Bronchial epithelial cell (primary cell): ENCODE measurements around the gene EFNB2. TPM values are rescaled to one million over a fixed set of nuclear protein-coding genes. Genes with fewer than 3 reads are reported as not detected.

Source experiments
- DNase-seq: peaks from one replicate; pipeline ENCODE4 v3.0.0-alpha.2; 2010; ENCODE audit warnings: low read depth
- FAIRE-seq: peaks from 2 replicates; lab custom pipeline; 2011; peaks lifted over from hg19 to GRCh38; lab: Jason Lieb, UNC
- H3K27me3 ChIP-seq: 2 replicates; pipeline ENCODE4 v1.5.1; 2011; ENCODE audit warnings: low read length; ENCODE audit not compliant: control insufficient read depth, insufficient read depth
- H3K36me3 ChIP-seq: 2 replicates; pipeline ENCODE4 v1.5.1; 2011; ENCODE audit warnings: low read length; ENCODE audit not compliant: control insufficient read depth, insufficient read depth
- H3K4me3 ChIP-seq: 2 replicates; pipeline ENCODE4 v1.5.1; 2011; ENCODE audit warnings: mild to moderate bottlenecking, low read depth, low read length, control low read depth
- total RNA-seq: library from RNA; depleted of rRNA; stranded (reverse); fragments of >200 nt; gene quantifications from 2 replicates; pipeline ENCODE4 v1.2.1, GENCODE V29; 2014
- TF ChIP-seq, protein P1 (sequence below): IDR thresholded peaks from 2 replicates; pipeline ENCODE4 v1.5.1; 2011; ENCODE audit warnings: mild to moderate bottlenecking, moderate library complexity, low read length, control low read depth, inconsistent platforms; ENCODE audit not compliant: insufficient read depth, severe bottlenecking

EFNB2 gene
- total RNA-seq, 1 donor from 2014 or later = 11.3 TPM

- no peak for DNase-seq
- Histone ChIP-seq H3K4me3 (no peak overlapping the region), H3K27me3 (no peaks in the 10 kb centered on the region), H3K36me3 (peaks cover 8% of the 10 kb centered on the region)
- TF ChIP-seq, protein P1, sequence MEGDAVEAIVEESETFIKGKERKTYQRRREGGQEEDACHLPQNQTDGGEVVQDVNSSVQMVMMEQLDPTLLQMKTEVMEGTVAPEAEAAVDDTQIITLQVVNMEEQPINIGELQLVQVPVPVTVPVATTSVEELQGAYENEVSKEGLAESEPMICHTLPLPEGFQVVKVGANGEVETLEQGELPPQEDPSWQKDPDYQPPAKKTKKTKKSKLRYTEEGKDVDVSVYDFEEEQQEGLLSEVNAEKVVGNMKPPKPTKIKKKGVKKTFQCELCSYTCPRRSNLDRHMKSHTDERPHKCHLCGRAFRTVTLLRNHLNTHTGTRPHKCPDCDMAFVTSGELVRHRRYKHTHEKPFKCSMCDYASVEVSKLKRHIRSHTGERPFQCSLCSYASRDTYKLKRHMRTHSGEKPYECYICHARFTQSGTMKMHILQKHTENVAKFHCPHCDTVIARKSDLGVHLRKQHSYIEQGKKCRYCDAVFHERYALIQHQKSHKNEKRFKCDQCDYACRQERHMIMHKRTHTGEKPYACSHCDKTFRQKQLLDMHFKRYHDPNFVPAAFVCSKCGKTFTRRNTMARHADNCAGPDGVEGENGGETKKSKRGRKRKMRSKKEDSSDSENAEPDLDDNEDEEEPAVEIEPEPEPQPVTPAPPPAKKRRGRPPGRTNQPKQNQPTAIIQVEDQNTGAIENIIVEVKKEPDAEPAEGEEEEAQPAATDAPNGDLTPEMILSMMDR = no peak
- FAIRE-seq = no peak
Observed at GRCh38 chr13:106514928-106515634, 20.4 kb downstream of the EFNB2 start.

- FAIRE-seq (no peak), DNase-seq (peak; percentile 69)
- Histone ChIP-seq H3K4me3 (no peak overlapping the region), H3K36me3 (peaks cover 7% of the 10 kb centered on the region), H3K27me3 (no peaks in the 10 kb centered on the region)
- TF ChIP-seq, protein P1 = no peak
Observed at GRCh38 chr13:106513025-106513983, 22.2 kb downstream of the EFNB2 start.

DNA sequence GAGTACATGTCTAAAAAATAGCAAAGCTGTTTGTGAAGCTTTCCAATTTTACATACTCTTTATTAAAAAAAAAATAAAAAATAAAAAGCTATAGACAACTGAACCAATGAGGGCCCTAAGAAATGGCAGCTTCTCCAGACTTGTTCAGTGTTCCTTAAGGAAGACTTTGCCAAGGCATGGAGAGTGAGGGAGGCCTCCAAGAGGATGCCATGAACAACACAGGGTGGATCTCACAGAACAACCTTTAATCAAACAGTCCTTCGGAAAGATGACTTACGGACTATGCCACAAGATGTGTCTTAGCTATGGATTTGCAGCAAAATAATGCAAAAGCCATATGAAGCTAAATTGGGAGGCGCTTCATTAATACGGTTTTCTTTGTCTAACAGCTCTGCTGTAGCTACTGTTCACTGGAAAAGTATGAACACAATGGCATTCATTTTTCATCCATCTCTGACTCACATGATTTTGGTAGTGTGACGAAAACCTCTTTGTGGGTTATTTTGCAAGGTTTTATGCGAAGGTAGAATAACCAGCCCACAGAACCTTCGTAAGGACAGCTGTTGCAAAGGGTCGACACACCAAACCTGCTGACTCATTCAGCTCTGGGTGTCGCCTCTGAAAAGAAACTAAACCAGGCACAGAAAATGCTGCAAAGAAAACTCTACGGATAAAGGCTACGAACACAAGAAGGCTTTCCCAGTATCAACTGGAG lies 27.7 kb downstream of the EFNB2 start:
- Histone ChIP-seq H3K4me3 (no peak overlapping the region), H3K27me3 (no peaks in the 10 kb centered on the region), H3K36me3 (peaks cover 6% of the 10 kb centered on the region)
- FAIRE-seq (peak; percentile 28), DNase-seq (peak; percentile 94)
- TF ChIP-seq, protein P1 = no peak

- Histone ChIP-seq H3K27me3 (no peaks in the 10 kb centered on the region), H3K4me3 (no peak overlapping the region), H3K36me3 (peaks cover 4% of the 10 kb centered on the region)
- TF ChIP-seq, protein P1 = no peak
- FAIRE-seq (no peak), DNase-seq (no peak)
Observed at GRCh38 chr13:106506286-106506685, 29.2 kb downstream of the EFNB2 start.

- H3K4me3 ChIP-seq = no peak overlapping the region
- DNase-seq (no peak), FAIRE-seq (no peak)
- H3K27me3 ChIP-seq = no peaks in the 10 kb centered on the region
- peaks cover 3% of the 10 kb centered on the region for H3K36me3 ChIP-seq
- TF ChIP-seq, protein P1 = no peak
Observed at GRCh38 chr13:106505732-106506131, 29.7 kb downstream of the EFNB2 start.
